SK-N-SH treated with all-trans-retinoic acid at 6 μM for 48 hours (cell line): Measurements from ENCODE around the gene UCHL3.

Experiments used
- ATAC-seq: fragments of 200-7000 bp; cut with Tn5 transposase; 3 replicates; pipeline ENCODE4 v1.9.1; 2020; ENCODE audit warnings: mild to moderate bottlenecking, moderate library complexity
- ARNTL ChIP-seq: fragments of 450-650 bp; formaldehyde crosslinking; IDR thresholded peaks from 2 replicates; pipeline ENCODE4 v1.5.0; 2020; ENCODE audit warnings: low read depth, mild to moderate bottlenecking, moderate library complexity, borderline replicate concordance
- BACH2 ChIP-seq: fragments of 250-450 bp; sonication (Bioruptor Pico); IDR thresholded peaks from 2 replicates; pipeline ENCODE4 v1.9.0; 2021; ENCODE audit warnings: mild to moderate bottlenecking, borderline replicate concordance
- CSDC2 ChIP-seq: fragments of 250-450 bp; sonication (Bioruptor Pico); IDR thresholded peaks from 2 replicates; pipeline ENCODE4 v1.5.0; 2020; ENCODE audit warnings: mild to moderate bottlenecking, moderate library complexity
- ESRRG ChIP-seq: fragments of 250-450 bp; sonication (Bioruptor Pico); IDR thresholded peaks from 2 replicates; pipeline ENCODE4 v1.6.1; 2021; ENCODE audit warnings: mild to moderate bottlenecking
- ISL1 ChIP-seq: fragments of 250-450 bp; sonication (Bioruptor Pico); IDR thresholded peaks from 2 replicates; pipeline ENCODE4 v2.1.2; 2022; ENCODE audit warnings: mild to moderate bottlenecking, moderate library complexity
- OSR1 ChIP-seq: fragments of 250-450 bp; sonication (Bioruptor Pico); IDR thresholded peaks from 2 replicates; pipeline ENCODE4 v1.8.0; 2022; ENCODE audit warnings: moderate library complexity, mild to moderate bottlenecking, inconsistent platforms
- PATZ1 ChIP-seq: fragments of 250-450 bp; sonication (Bioruptor Pico); IDR thresholded peaks from 2 replicates; pipeline ENCODE4 v1.8.0; 2020; ENCODE audit warnings: mild to moderate bottlenecking, moderate library complexity, borderline replicate concordance
- PPARA ChIP-seq: fragments of 250-450 bp; sonication (Bioruptor Pico); IDR thresholded peaks from 2 replicates; pipeline ENCODE4 v1.5.0; 2020; ENCODE audit warnings: mild to moderate bottlenecking, borderline replicate concordance
- RARB ChIP-seq: fragments of 250-450 bp; sonication (Bioruptor Pico); IDR thresholded peaks from 2 replicates; pipeline ENCODE4 v1.8.0; 2021; ENCODE audit warnings: mild to moderate bottlenecking, moderate library complexity
- SNAI2 ChIP-seq: fragments of 250-450 bp; sonication (Bioruptor Pico); IDR thresholded peaks from 2 replicates; pipeline ENCODE4 v1.5.0; 2020; ENCODE audit warnings: mild to moderate bottlenecking, moderate library complexity
- TCF4 ChIP-seq: fragments of 250-450 bp; sonication (Bioruptor Pico); IDR thresholded peaks from 2 replicates; pipeline ENCODE4 v1.8.0; 2021; ENCODE audit warnings: mild to moderate bottlenecking, moderate library complexity, borderline replicate concordance
- TOX ChIP-seq: fragments of 250-450 bp; sonication (Bioruptor Pico); IDR thresholded peaks from 2 replicates; pipeline ENCODE4 v1.8.0; 2021; ENCODE audit warnings: mild to moderate bottlenecking, moderate library complexity, borderline replicate concordance
- TSHZ2 ChIP-seq: fragments of 250-450 bp; sonication (Bioruptor Pico); IDR thresholded peaks from 2 replicates; pipeline ENCODE4 v1.5.0; 2020; ENCODE audit warnings: mild to moderate bottlenecking, moderate library complexity
- ZC3H10 ChIP-seq: fragments of 250-450 bp; sonication (Bioruptor Pico); IDR thresholded peaks from 2 replicates; pipeline ENCODE4 v1.5.1; 2021; ENCODE audit warnings: mild to moderate bottlenecking, moderate library complexity
- ZFP3 ChIP-seq: fragments of 250-450 bp; sonication (Bioruptor Pico); IDR thresholded peaks from 2 replicates; pipeline ENCODE4 v1.5.0; 2020; ENCODE audit warnings: mild to moderate bottlenecking, moderate library complexity
- ZFP30 ChIP-seq: fragments of 450-650 bp; formaldehyde crosslinking; IDR thresholded peaks from 2 replicates; pipeline ENCODE4 v1.5.0; 2022; ENCODE audit warnings: mild to moderate bottlenecking, moderate library complexity
- ZNF565 ChIP-seq: fragments of 450-650 bp; formaldehyde crosslinking; conservative IDR thresholded peaks from 2 replicates; pipeline ENCODE4 v1.5.0; 2020; ENCODE audit warnings: low read depth, mild to moderate bottlenecking, moderate library complexity
- ZNF70 ChIP-seq: fragments of 450-650 bp; formaldehyde crosslinking; IDR thresholded peaks from 2 replicates; pipeline ENCODE4 v1.5.0; 2020; ENCODE audit warnings: mild to moderate bottlenecking, moderate library complexity
- ZNF8 ChIP-seq: fragments of 450-650 bp; formaldehyde crosslinking; IDR thresholded peaks from 2 replicates; pipeline ENCODE4 v1.5.0; 2020; ENCODE audit warnings: mild to moderate bottlenecking, moderate library complexity
- TF ChIP-seq, protein P1 (sequence below): fragments of 250-450 bp; sonication (Bioruptor Pico); IDR thresholded peaks from 2 replicates; pipeline ENCODE4 v1.5.1; 2020; ENCODE audit warnings: low read depth, mild to moderate bottlenecking, moderate library complexity
- TF ChIP-seq, protein P2 (sequence below): fragments of 250-450 bp; sonication (Bioruptor Pico); IDR thresholded peaks from 2 replicates; pipeline ENCODE4 v1.5.1; 2021; ENCODE audit warnings: mild to moderate bottlenecking, moderate library complexity
- TF ChIP-seq, protein P3 (sequence below): fragments of 250-450 bp; sonication (Bioruptor Pico); IDR thresholded peaks from 2 replicates; pipeline ENCODE4 v1.8.0; 2021; ENCODE audit warnings: low read depth, mild to moderate bottlenecking, moderate library complexity, borderline replicate concordance

Gene UCHL3

DNA sequence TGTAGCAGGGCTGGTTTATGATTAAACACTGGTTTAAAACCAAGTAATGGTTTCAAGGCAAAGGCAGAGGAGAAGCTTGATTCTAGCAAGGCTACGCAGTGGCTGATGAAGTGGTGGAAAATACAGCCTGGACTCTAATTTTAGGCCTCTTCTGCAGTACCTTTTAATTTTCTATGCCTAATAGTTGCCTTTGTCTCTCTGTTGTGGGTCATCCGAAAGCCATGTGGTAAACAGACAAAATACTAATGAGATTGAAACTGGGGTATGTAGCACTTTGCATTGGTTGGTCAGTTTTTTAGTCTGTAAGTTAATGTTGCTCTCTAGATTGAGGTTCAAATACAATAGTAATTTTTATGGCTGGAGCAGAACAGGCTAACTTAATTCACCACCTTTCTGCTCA, 89.9 kb downstream of the UCHL3 start (continued):
- TF ChIP-seq ISL1 (CRISPR knock-in tag) (no peak), CSDC2 (no peak), PATZ1 (no peak), ZNF70 (no peak)

DNA sequence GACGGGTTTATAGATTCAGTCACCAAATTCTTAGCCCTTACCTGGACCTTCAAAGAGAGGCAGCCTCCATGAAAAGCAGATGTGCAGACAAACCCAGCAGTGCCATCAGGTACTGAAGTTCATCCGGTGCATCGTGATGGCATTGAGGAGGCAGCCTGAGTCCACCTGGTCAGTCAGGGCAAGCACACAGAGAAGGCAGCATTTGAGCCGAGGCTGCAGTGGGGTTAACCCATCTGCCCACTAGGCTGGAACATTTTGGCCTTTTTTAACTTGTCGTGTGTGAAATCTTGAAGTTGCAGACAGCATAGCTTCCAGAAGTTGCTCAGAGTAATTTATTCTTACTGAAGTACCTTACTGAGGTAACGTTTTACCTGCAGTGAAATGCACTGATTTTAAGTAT, 91.4 kb downstream of the UCHL3 start:
- ATAC-seq, result no peak
- no peak for TF ChIP-seq ZFP3 (CRISPR knock-in tag)
- no peak for TF ChIP-seq ARNTL
- no peak for TF ChIP-seq SNAI2
- TF ChIP-seq ZNF8, result no peak
- no peak for TF ChIP-seq BACH2 (CRISPR knock-in tag)
- no peak for TF ChIP-seq OSR1
- TF ChIP-seq ISL1 (CRISPR knock-in tag), result no peak
- TF ChIP-seq, protein P1, sequence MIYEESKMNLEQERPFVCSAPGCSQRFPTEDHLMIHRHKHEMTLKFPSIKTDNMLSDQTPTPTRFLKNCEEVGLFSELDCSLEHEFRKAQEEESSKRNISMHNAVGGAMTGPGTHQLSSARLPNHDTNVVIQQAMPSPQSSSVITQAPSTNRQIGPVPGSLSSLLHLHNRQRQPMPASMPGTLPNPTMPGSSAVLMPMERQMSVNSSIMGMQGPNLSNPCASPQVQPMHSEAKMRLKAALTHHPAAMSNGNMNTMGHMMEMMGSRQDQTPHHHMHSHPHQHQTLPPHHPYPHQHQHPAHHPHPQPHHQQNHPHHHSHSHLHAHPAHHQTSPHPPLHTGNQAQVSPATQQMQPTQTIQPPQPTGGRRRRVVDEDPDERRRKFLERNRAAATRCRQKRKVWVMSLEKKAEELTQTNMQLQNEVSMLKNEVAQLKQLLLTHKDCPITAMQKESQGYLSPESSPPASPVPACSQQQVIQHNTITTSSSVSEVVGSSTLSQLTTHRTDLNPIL, result no peak
- TF ChIP-seq CSDC2, result no peak
- TF ChIP-seq ZNF70, result no peak
- no peak for TF ChIP-seq ZFP30 (CRISPR knock-in tag)
- TF ChIP-seq, protein P2, sequence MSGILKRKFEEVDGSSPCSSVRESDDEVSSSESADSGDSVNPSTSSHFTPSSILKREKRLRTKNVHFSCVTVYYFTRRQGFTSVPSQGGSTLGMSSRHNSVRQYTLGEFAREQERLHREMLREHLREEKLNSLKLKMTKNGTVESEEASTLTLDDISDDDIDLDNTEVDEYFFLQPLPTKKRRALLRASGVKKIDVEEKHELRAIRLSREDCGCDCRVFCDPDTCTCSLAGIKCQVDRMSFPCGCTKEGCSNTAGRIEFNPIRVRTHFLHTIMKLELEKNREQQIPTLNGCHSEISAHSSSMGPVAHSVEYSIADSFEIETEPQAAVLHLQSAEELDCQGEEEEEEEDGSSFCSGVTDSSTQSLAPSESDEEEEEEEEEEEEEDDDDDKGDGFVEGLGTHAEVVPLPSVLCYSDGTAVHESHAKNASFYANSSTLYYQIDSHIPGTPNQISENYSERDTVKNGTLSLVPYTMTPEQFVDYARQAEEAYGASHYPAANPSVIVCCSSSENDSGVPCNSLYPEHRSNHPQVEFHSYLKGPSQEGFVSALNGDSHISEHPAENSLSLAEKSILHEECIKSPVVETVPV (CRISPR knock-in tag), result no peak
- TF ChIP-seq PATZ1, result no peak
- no peak for TF ChIP-seq ZC3H10 (CRISPR knock-in tag)

- TF ChIP-seq, protein P1, result no peak
- TF ChIP-seq TOX (CRISPR knock-in tag) (no peak), RARB (no peak), ZNF70 (no peak), TSHZ2 (CRISPR knock-in tag) (no peak), ESRRG (CRISPR knock-in tag) (no peak), ARNTL (no peak), SNAI2 (no peak), ZNF8 (no peak), ZNF565 (no peak), PATZ1 (no peak), PPARA (CRISPR knock-in tag) (no peak), TCF4 (no peak), ZC3H10 (CRISPR knock-in tag) (no peak)
- TF ChIP-seq, protein P3, sequence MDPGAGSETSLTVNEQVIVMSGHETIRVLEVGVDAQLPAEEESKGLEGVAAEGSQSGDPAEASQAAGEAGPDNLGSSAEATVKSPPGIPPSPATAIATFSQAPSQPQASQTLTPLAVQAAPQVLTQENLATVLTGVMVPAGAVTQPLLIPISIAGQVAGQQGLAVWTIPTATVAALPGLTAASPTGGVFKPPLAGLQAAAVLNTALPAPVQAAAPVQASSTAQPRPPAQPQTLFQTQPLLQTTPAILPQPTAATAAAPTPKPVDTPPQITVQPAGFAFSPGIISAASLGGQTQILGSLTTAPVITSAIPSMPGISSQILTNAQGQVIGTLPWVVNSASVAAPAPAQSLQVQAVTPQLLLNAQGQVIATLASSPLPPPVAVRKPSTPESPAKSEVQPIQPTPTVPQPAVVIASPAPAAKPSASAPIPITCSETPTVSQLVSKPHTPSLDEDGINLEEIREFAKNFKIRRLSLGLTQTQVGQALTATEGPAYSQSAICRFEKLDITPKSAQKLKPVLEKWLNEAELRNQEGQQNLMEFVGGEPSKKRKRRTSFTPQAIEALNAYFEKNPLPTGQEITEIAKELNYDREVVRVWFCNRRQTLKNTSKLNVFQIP (CRISPR knock-in tag), result no peak
- TF ChIP-seq, all 23 proteins: peak for 0
- no peak for ATAC-seq
These were observed 93.6 kb downstream of the UCHL3 start for GRCh38 chr13:75643182-75643581.
